CD4-positive, alpha-beta T cell treated with Interleukin-1 beta for 1 hour (primary cell): Measurements from ENCODE around the gene SLC24A3.

Experiments used
- DNase-seq, 2 donors: peaks; one replicate each; pipeline ENCODE4 v3.0.0-alpha.2; 2020 to 2022

The SLC24A3 gene

DNA sequence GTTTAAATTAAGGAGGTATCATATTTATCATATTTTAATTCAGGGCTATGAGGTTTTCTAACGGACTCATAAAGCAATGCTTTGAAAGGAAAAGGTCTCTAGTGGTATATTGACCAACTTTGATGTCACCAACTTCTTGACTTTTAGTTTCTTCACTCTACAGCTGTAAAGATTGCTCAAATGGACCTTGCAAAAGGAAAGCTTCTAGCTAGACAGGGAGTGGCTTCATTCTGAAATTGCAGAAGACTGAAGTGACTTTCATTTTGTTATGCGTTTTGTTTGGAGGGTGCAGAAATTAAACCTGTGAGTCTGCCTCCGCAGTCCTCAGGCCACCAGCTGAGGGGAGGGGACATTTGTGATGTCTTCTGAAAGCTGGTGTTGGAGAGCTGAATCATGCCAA, 95.7 kb downstream of the SLC24A3 start:
- DNase-seq, result no peak

DNA sequence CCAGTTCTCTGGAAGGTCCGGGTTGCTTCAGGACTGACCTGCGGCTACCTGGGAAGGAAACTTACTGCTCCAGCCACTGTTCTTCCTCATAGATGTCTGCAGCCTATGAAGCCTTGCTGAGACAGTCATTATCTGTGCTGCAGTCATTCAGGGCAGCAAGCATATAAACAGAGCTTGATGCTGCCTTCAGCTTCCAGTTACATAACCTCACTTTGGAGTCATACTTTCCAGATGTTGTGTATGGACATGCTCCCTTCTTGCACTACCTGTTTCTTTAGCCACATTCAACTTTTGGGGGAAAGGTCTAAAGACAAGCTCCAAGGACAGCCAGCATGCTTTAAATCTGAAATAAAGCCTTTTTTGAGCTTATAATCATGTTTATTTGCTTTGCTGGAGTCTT, 98.1 kb downstream of the SLC24A3 start:
- DNase-seq, result no peak

DNA sequence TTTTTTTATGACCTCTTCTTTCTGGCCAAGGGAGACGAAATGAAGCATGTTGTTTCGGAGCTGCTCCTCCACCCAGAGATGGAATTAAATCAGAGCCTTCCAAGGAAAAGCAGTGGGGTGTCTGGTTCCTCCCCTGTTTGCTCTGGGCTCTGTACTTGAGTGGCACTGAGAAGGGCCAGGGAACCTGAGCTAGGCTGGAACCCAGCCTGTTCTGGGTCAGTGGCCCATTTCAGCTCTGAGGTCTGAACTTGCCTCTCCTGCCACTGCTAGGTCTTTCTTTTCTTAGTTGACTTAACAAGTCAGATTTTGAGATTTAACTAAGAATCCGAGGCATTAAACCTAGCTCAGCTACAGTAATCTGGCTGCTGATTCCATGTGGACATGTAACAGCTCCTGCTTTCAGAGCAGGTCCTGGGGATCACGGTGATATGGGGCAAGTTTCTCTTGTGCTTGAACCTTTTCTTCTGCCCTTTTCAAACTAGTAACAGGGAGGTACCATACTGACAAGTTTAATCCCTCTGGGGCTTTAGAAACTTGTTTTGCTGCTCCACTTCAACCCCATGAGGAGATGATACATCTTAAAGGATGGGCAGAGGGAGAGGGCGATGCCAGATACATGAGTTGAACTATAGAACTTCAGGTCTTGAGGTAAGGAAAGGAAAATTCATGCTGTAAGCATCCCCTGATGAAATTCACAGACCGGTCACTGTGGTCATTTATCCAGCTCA, 101.1 kb downstream of the SLC24A3 start:
- DNase-seq, result no peak

DNA sequence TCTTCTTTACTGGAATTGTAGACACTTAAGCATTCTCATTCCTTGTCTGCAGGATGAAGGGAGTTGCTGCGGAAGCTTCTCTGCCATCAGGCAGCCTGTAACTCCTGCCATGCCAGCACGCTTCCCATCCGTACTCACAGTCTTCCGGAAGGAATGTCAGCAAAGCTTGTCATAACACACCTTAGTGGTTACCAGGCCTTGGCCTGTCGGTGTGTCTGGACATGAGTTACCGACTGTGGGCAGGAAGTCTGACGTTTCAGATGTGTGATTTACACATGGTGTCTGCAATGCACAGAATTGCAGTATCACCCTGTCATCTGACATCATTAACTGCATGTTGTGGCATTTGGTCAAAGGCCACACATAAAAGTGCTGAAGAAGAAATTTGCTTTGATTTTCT, 102.2 kb downstream of the SLC24A3 start:
- no peak for DNase-seq

DNA sequence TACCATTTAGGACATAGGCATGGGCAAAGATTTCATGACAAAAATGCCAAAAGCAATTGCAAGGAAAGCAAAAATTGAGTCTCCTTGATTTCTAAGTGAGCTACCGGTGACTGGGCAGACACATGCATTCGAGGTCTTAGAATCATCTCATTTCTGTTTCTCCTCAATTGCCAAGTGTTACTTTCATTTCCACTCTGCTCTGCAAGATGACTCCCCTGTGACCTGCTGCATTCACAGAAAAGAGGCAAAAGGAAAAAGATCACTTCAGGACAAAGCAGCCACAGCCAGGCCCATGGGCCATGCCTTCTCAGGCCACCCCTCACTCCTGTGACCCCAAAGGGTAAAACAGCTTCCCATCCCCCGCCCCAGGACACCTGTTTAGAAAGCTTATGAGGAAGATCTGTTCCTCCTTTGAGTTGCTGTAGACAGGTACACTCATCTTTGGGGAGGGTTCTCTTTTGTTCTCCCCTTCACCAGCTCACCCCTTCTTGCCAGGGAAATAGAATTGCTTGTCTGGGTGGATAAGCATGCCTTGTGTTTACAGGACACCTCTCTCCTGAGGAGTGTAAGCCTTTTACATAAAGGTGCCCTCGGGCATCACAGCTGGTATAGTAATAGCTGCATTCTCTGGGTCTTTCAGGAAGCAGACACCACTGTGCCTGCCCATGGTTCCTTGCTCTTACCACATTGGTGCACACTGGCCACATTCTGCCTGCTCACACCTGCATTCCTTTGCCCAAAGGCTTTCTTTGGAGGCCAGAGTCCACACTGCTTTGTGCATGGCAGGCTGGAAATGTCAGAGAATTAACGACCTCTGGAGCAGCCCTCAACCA, 105.0 kb downstream of the SLC24A3 start:
- peak in 1 of 2 donors; percentile 1 for DNase-seq

DNA sequence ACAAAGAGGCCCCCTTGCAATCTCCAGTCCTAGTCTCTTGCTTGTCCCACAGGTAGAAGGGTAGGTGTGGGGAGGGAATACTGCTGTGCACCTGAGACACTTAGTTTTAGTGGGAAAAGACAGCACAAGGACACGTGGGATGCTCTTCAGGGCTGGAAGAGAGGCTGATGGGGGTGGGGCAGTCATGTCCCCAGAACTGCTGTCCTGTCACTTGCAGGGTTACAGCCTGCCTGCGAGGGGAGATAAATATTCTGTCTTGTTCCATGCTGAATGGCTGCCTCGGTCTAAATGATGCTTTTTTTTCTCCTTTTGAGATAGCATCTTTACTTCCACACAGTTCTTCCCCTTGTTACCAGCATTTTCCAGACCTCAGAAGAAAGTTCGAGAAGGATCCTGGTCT, 106.2 kb downstream of the SLC24A3 start:
- no peak for DNase-seq

DNA sequence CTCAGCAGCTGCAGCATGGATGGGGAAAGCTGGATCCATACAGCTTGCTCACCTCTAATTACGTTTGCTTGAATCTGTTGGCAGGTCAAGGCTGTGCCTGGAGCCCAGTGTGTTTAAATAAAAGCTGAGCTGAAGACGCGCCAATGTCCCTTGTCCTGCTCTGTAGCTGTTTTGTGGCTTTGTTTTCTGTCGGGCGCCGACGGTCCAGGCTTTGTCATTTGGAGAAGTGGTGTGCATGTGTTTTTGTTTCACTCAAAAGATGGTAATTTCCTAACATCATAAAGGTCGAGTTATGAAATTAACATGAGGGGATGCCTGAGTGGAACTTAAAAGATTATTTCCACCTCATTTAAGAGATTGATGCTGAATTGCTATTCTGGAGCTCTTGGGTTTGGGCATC, 107.6 kb downstream of the SLC24A3 start:
- no peak for DNase-seq

DNA sequence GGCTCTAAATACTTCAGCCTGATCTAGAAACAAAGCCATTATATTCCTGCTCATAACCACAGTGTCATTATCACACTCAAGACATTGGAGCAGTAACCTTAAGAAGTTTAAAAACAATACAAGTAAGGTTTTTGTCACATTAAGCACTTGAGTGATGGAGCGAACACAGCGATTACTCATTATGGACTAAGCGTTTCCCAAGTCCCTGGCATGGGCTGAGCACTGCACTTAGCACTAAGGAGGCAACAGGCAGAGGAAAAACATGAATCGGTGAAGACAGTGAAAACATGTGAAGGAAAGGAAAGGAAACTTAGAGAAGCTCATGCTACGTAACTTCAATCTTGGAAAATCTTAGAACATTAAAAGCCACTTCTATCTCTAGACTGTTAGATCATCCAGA, 108.7 kb downstream of the SLC24A3 start:
- DNase-seq, result no peak

DNA sequence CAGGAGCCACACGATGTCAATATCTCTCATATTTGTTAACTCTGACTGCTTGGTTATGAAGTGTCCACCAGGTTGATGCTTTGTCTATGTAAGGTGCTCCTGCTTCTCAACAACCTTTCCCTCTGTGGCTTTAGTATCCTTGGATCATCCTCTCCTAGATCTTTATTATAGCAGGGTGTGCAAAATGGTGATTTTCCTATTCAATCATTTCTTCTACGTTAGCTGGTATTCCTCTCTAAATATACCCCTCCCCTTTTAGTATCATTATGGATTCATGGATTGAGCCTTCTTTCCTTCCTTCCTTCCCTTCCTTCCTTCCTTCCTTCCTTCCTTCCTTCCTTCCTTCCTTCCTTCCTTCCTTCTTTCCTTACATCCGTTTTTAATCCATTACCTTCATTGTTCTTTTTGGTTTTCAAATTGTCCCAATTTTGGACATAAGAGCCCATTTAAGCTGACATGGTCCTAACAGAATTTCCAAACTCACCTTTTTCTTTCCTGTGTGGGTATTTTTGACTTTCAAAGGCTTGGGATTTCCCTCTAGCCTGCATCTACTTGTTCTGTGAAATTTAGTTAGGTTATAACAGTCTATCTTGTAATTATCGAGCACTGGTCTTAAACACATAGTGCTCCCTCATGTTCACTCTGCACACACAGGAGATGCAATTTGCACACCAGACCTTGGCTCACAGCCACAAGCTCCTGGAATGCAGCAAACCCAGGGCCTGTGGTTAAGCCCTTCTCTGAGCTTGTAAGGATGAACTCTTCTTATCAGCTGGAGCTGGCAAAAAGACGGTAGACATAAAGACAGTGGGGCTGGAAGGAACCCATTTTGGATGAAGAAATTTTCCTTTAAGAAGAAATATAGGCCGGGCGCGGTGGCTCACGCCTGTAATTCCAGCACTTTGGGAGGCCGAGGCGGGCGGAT, 109.9 kb downstream of the SLC24A3 start:
- DNase-seq, result no peak

DNA sequence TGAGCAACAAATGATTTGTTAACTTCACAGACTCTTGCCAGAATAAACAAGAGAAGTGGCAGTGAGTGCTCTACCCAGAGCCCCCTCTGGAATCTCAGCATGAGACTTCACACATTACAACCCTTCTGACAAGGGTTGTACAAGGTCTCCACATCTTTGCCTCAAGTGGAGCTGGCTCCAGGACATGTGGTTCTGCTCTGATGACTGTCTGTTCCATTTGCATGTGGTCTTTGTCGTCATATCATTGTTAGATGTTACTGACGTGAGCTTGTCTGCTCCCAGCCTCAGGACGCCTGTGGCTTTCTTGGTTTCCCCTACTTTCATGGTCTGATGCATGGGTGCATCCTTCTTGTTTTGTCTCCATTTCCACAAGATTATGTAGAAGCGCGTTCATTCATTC, 115.0 kb downstream of the SLC24A3 start:
- no peak for DNase-seq

DNA sequence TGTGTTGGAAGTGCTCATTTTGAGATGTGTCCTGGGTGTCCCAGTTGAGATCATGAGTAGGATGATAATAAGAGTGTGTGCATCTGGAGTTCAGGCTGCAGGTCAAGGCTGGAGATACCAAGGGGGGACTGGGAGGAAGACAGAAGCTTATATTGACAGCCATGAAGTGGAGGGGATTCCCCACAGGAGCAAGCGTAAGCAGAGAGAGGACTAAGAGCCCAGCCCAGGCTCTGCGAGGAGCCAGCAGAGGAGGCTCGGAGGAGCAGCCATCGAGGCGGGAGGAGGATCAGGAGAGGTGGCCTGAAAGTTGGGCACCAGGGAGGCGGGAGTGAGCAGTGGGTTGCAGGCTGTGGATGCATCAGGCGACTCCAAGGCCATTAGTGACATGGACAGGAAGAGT, 116.2 kb downstream of the SLC24A3 start:
- no peak for DNase-seq

DNA sequence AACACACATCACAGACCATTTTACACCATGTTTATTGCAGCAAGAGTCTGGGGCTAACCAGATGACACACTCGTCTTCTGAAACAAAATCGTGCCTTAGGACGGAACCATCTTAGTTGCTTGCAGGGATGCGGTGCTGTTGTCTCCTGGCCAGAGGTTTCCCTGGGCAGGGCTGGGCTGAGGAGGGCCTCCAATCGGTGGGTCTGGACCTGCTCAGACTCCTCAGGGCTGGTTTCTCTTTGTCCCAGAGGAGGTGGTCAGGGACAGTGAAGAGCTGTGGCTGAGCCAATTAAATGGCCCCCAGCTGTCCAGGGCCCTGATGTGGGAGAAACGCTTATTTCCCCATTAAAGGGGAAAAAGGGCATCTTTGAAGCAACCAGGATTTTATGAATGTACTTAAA, 117.6 kb downstream of the SLC24A3 start:
- no peak for DNase-seq

DNA sequence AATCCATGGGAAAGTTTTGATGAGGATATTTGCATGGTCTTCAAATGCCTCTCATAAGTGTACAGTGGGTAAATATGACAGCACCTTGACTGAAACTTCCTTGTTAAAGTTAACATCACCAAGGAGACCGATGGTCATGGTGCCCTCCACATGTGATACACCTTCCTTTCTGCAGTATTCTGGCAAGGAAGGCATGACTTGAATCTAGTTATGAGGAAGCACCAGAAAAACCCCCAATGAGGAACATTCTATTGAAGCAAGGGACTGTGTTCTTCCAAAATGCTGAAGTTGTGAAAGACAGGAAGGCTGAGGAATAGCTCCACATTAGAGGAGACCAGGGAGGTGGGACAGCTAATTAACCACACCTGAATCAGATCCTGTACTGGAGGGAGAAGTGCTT, 118.3 kb downstream of the SLC24A3 start:
- no peak for DNase-seq

DNA sequence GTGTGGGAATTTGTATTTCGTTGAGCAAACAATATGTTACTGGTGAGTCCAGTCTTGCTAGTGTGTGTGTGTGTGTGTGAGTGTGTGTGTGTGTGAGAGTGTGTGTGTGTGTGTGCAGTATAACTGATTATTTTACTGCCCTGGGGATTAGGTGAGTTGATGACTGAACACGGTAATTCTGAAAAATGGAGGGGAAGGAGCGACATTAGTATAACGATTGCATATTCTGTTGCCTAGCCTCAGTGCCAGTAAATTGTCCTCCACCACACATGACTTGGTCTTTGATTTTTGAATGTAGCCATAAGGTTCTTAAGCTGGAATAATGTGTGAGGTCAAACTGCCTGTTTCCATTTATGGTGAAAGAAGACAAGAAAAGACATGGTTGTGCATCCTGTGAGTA, 121.1 kb downstream of the SLC24A3 start:
- no peak for DNase-seq

DNA sequence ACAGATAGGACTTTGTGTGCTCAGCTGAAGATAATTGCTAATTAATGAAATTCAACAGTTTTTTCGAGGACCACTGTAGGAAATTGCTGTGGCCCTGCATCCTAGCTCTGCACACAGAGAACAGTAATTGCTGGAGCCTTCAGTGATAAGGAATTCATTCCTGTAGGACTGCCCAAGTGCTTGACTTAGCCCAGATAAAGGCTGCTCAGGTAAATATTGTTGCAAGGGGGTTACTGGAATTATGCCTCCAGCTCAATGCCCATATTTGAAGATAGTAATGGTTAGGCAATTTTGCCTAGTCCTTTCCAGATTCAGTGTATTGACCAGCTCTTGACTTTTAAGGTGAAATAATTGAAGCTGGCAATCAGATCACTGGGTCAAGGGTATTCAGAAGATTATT, 122.9 kb downstream of the SLC24A3 start:
- DNase-seq, result no peak

DNA sequence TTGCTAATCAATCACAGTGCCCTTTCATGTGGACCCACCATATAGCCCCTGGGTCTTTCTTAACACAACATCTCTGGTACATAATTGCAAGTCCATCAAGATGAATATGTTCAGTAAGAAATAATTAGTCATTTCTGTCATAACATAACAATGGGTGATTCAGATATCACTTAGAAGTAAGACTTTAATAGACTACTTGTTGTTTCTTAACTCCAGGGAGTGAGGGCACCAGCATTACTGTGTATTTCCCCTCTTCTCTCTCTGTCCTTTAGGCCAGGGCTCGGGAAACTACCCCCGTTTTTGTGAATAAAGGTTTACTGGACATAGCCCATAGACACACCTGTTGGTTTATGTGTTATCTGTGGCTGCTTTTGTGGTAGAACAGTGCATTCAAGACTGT, 123.5 kb downstream of the SLC24A3 start:
- no peak for DNase-seq

DNA sequence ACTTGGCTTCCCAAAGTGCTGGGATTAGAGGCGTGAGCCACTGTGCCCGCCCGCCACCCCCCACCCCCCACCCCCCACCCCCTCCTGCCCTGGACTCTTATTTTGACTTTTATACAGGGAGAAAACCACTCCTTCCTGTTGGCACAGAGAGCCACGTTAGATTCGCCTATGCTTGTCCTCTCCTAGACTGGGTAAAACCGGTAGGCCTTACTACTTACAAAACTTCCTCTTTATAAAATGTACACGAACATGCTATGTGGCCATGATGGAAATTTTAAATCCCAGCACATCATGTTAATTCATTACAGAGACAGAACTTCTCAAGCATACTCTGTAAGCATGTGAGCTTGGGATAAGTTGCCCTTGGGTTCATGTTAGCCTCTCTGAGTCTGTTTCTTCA, 124.2 kb downstream of the SLC24A3 start:
- DNase-seq, result no peak

DNA sequence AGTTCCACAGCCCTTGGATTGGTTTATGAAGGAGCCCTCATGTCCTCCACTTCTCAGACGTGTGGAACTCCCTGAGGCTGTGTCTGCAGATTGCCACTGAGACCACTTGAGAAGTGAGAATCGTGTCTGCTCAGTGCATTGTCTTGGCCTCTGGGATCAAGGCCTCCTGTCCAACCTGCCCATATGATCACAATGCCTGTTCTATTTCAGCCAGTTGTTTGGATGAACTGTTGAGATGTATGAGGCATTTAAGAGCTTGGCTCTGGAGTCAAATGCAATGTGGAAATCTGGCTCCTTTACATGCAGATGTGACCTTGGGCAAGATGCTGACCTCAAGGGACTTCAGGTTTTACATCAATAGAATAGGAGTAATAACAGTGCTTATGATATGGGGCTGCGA, 125.9 kb downstream of the SLC24A3 start:
- no peak for DNase-seq

DNA sequence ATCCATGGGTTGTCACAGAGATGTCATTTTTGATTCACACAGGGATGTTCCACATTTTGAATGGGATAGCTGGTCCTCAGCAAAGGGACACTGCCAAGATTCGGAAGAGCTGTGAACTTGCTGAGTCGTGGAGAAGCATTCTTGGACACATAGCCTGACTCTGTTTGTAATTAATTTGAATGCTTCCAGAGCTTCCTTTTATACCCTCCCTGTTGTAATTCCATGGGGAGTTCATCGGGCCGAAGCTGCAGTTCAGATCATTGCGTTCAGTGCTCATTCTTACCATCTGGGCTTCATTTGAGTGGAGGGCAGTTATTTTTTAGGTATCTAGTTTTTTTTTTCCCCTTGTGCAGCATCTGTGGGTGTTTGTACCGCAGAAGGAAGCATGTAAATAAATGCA, 126.5 kb downstream of the SLC24A3 start:
- no peak for DNase-seq

DNA sequence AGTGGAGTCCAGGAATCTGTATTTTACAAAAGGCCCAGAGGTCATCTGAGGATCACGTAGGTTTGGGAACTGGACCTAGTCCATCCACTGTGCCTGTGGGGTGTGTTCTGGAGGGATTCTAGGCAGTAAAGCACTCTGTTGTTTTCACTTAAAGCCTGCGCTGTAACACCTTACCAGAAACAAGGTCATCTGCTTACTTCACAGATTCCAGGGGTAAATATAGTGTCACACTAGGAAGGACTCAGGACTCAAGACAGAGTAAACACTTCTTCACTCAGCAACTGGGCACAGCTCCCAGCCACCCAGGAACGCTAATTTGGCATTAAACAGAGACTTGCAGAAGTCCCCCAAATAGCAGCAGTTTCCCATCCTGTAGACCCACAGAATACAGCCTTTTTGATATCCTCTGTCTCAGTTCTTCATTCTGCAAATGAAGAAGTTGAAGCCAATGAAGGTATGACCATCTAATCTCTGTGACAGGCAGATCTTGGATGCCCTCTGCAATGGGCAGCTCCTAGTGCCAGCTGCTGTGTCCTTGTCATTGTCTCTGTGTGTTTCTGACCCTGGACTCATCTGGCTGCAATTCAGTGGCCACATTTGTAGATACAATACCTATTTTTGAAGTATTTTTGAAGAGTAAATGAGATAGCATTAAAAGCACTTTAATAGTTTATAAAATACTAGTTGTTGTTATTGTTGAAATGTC, 129.1 kb downstream of the SLC24A3 start:
- no peak for DNase-seq

DNA sequence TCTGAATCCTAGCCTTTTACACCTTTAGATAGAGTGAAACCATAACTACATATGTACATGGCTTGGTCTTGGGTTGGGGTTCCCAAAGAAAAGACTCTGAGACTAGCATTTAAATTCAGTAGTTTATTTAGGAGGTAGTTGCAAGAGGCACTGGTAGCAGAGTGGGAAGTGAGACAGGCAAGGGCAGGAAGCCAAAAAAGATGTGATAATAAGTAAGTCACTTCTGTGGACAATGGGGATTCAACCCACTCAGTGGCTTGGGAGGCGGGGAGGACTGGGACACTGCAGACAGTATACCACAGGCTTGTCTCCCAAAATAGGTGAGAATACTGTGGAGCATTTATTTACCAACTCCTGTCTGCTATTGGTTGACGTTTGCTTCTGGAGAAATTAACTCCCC, 131.9 kb downstream of the SLC24A3 start:
- DNase-seq, result no peak

DNA sequence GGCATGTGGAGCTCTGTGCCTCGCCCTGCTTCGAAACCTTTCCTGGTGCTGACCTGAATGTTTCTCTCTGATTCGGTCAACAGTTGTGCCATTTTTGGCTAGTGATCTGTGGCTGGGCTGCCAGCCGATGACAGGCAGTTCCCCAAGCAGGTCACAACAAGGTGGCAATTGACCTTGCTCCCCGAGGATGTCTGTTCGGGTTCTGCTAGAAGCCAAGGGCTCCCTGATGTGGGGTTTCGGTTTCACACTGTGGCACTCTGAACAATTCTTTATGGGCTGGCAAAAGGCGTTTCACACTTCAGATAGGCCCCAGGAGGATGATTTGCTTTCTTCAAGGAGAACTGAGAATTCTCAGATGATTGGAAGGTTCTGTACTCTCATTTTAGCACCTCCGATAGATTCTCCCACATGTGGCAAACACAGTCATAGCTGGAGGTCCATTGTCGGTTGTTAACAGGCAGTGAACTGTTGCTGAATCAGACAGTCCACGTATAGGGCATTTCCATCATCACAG, 135.6 kb downstream of the SLC24A3 start:
- DNase-seq, result no peak

DNA sequence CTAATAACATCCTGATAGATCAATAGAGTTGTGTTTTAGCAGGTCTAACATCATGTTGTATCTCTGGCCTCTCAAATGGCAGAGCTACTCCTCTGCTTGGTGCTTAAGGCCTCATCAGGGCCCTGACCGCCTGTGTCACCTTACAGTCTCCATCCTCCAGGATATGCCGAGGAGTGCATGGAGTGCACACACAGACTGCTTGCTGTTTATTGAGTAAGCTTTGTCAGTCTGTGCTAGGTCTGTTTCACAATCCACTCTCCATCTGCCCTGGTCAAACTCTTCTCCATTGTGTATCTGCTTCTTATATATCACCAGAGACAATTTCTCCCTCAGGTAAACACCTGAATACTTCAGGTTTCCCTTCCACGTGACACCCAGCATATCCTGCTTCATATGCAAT, 136.1 kb downstream of the SLC24A3 start:
- no peak for DNase-seq
